IPS-15b (cell line): ENCODE measurements around the gene USP7.
A peak's percentile ranks its signal among the peaks of the same experiment; 100 is the strongest.
"Not testable (repeated sequence)": the region's sequence is repeated elsewhere in the genome, so short reads cannot be mapped to it uniquely, and the experiment has no call there.

ENCODE experiments used
- H3K27me3 ChIP-seq: one replicate; pipeline ENCODE4 v1.6.1; 2013; ENCODE audit warnings: low read length; ENCODE audit not compliant: control insufficient read depth, insufficient read depth
- H3K36me3 ChIP-seq: one replicate; pipeline ENCODE4 v1.6.1; 2013; ENCODE audit warnings: low read length; ENCODE audit not compliant: control insufficient read depth, insufficient read depth
- H3K4me1 ChIP-seq: one replicate; pipeline ENCODE4 v1.6.1; 2013; ENCODE audit warnings: mild to moderate bottlenecking, low read length; ENCODE audit not compliant: control insufficient read depth, insufficient read depth
- H3K4me3 ChIP-seq: one replicate; pipeline ENCODE4 v1.5.1; 2013; ENCODE audit warnings: low read depth, low read length
- H3K9ac ChIP-seq: one replicate; pipeline ENCODE4 v1.6.1; 2013; ENCODE audit warnings: low read depth, mild to moderate bottlenecking, low read length
- H3K9me3 ChIP-seq: one replicate; pipeline ENCODE4 v1.6.1; 2013; ENCODE audit warnings: mild to moderate bottlenecking, low read length; ENCODE audit not compliant: control insufficient read depth, insufficient read depth

The USP7 gene

DNA sequence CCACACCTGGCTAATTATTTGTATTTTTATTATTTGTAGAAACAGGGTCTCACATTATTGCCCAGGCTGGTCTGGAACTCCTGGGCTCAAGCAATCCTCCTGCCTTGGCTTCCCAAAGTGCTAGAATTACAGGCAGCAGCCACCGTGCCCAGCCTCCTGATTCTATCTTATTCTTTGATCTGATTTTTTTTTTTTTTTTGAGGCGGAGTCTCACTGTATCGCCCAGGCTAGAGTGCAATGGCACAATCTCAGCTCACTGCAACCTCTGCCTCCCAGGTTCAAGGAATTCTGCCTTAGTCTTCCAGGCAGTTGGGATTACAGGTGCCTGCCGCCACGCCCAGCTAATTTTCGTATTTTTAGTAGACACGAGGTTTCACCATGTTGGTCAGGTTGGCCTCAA, 88.4 kb downstream of the USP7 start:
- H3K9ac ChIP-seq, H3K9me3 ChIP-seq, H3K4me3 ChIP-seq, H3K4me1 ChIP-seq, H3K27me3 ChIP-seq, H3K36me3 ChIP-seq: not testable (repeated sequence)

DNA sequence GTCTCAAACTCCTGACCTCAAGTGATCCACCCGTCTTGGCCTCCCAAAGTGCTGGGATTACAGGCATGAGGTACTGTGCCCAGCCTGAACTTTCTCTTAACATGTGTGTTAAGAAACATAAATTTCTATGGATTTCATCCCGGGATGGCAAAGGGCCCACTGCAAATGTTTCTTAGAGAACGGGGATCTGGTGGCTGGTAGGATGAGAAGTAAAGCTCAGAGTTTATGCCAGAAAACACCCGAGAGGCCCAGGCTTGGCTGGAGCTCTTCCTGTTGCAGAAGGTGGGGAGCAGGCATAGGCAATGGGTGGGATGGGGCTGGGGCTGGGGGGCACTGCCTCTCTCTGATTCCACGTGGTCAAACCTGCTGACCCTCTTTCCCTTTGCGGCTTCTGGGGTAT, 89.3 kb downstream of the USP7 start:
- Histone ChIP-seq H3K9me3 (no peaks in the 10 kb centered on the region), H3K4me3 (no peak overlapping the region), H3K9ac (no peak overlapping the region), H3K27me3 (no peaks in the 10 kb centered on the region), H3K36me3 (no peaks in the 10 kb centered on the region), H3K4me1 (peaks cover 10% of the 10 kb centered on the region)

GRCh38 chr16:8873866-8874195, 89.9 kb downstream of the USP7 start:
- H3K36me3 ChIP-seq, H3K9ac ChIP-seq, H3K4me3 ChIP-seq, H3K9me3 ChIP-seq, H3K27me3 ChIP-seq, H3K4me1 ChIP-seq: not testable (repeated sequence)

DNA sequence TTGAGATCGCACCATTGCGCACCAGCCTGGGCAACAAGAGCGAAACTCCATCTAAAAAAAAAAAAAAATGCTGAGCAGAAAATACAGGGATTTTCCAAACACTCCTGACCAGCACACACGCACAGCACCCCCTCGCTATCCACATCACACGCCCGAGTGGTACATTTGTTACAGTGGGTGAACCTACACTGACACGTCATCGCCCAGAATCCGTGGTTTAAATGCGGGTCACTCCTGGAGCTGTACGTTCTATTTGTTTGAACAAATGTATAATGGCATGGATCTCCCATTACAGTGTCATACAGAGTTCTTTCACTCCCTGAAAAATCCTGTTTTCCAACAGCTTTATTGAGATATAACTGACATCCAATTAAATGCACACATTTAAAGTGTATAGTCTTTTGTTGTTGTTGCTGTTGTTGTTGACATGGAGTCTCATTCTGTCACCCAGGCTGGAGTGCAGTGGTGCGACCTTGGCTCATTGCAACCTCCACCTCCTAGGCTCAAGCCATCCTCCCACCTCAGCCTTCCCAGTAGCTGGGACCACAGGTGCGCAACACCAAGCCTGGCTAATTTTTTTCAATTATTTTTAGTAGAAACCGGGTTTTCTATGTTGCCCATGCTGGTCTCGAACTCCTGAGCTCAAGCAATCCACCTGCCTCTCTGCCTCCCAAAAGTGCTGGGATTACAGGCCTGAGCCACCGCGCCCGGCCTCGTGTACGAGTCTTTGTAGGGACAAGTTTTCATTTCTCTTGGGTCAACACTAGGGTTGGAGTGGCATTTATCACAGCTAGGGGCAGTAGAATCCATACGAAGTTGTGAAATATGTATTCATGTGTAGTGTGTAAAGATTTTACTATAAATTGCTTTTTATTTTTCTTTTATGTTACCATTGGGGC, 90.5 kb downstream of the USP7 start:
- no peaks in the 10 kb centered on the region for H3K27me3 ChIP-seq
- no peak overlapping the region for H3K9ac ChIP-seq
- peaks cover 7% of the 10 kb centered on the region for H3K4me1 ChIP-seq
- no peaks in the 10 kb centered on the region for H3K36me3 ChIP-seq
- H3K4me3 ChIP-seq, result no peak overlapping the region
- H3K9me3 ChIP-seq, result no peaks in the 10 kb centered on the region

DNA sequence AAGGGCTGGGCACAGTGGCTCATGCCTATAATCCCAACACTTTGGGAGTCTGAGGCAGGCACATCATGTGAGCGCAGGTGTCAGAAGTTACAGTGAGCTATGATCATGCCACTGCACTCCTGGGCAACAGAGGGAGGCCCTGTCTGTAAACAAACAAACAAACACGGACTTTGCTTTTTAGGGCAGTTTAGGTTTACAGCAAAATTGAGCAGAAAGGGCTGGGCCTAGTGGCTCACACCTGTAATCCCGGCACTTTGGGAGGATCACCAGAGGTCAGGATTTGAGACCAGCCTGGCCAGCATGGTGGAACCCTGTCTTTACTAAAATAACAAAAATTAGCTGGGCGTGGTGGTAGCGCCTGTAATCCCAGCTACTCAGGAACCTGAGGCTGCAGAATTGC, 91.6 kb downstream of the USP7 start:
- H3K9ac ChIP-seq, result no peak overlapping the region
- H3K4me3 ChIP-seq, result no peak overlapping the region
- peaks cover 3% of the 10 kb centered on the region for H3K4me1 ChIP-seq
- H3K36me3 ChIP-seq, result no peaks in the 10 kb centered on the region
- H3K27me3 ChIP-seq, result no peaks in the 10 kb centered on the region
- H3K9me3 ChIP-seq, result no peaks in the 10 kb centered on the region

DNA sequence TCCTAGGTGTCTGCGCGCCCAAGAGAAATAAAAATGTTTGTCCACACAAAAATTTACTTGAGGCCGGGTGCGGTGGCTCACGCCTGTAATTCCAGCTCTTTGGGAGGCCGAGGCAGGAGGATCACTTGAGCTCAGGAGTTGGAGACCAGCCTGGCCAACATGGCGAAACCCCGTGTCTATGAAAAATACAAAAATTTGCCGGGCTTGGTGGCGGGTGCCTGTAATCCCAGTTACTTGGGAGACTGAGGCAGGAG, 93.8 kb downstream of the USP7 start:
- H3K4me1 ChIP-seq, result peaks cover 12% of the 10 kb centered on the region
- not testable (repeated sequence) for H3K9ac ChIP-seq, H3K4me3 ChIP-seq, H3K27me3 ChIP-seq, H3K36me3 ChIP-seq, H3K9me3 ChIP-seq

- H3K36me3 ChIP-seq, result no peaks in the 10 kb centered on the region
- no peaks in the 10 kb centered on the region for H3K9me3 ChIP-seq
- peak overlapping the region; percentile 9 for H3K9ac ChIP-seq
- H3K4me1 ChIP-seq, result peaks cover 14% of the 10 kb centered on the region
- peak overlapping the region; percentile 45 for H3K4me3 ChIP-seq
- no peaks in the 10 kb centered on the region for H3K27me3 ChIP-seq
These were observed 94.3 kb downstream of the USP7 start for GRCh38 chr16:8869212-8869987.

GRCh38 chr16:8868416-8869211, 95.1 kb downstream of the USP7 start, which contains the start of gene CARHSP1:
TSS of gene CARHSP1 (minus strand) at chr16:8869006. CDS start at chr16:8859328, 9,678 bp downstream.
- Histone ChIP-seq H3K4me3 (peak within 1 kb of the TSS; percentile 88), H3K4me1 (peaks cover 20% of the 10 kb centered on the region), H3K9ac (peak within 1 kb of the TSS; percentile 92), H3K27me3 (no peaks in the 10 kb centered on the region), H3K9me3 (no peaks in the 10 kb centered on the region), H3K36me3 (peaks cover 4% of the 10 kb centered on the region)

DNA sequence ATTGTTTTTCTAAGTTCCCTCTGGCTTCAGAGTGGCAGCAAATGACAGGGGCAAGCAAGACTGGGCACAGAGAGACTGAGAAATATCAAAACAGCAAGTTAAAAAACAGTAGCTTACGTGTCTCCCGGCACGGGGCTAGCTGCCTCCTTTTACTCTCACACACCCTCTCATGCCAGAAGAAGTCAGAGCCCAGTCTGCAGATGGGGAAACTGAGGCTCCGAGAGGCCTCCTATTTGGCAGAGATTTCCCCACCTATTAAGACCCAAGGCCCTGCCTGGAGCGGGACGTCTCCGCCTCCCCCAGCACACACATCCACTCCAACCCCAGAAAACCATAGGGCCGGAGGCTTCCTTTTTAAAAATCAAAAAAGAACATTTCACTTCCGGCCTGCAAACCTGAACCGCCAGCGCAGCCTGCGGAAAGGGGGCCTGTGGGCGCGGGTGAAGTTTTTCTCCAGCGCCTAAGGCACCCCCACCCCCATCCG, 95.7 kb downstream of the USP7 start:
- Histone ChIP-seq H3K4me3 (peak overlapping the region; percentile 88), H3K36me3 (peaks cover 4% of the 10 kb centered on the region), H3K4me1 (peaks cover 22% of the 10 kb centered on the region), H3K9me3 (no peaks in the 10 kb centered on the region), H3K9ac (peak overlapping the region; percentile 92), H3K27me3 (no peaks in the 10 kb centered on the region)

DNA sequence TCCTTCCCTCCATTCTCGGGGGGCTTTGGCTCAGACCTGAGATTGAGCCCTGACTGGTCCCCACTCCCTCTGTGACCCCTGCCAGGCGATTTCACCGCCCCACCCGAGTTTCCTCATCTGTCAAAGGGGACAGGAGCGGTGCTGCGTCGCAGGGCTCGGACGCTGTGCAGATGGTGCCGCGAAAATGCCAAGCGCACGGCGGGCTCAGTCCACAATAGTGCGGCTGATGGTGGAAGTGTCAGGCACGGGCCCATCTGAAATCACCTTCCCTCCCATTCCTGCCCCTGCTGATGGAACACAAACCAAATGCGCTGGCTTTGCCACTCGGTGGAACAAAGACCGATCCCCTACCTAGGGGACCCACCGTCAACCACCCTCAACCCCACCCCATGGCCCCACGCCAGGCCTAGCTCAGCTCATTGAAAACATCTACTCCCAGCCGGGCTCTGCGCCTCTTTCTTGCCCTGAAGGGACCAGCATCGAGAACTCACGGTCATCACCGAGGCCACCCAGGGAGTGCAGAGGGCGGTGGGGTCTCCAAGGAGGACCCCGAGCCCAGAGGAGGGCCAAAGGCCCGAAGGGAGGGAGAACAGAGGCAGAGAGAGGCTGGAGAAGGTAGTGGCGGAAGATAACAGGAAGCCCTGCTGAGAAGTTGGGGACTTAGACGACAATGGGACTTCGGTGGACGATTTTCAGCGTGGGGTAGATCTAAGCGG, 96.3 kb downstream of the USP7 start:
- Histone ChIP-seq H3K4me3 (peak overlapping the region; percentile 88), H3K36me3 (peaks cover 4% of the 10 kb centered on the region), H3K27me3 (no peaks in the 10 kb centered on the region), H3K9ac (peak overlapping the region; percentile 92), H3K9me3 (no peaks in the 10 kb centered on the region), H3K4me1 (peaks cover 22% of the 10 kb centered on the region)

- Histone ChIP-seq H3K9ac (peak overlapping the region; percentile 92), H3K9me3 (no peaks in the 10 kb centered on the region), H3K4me3 (peak overlapping the region; percentile 88), H3K27me3 (no peaks in the 10 kb centered on the region), H3K4me1 (peaks cover 22% of the 10 kb centered on the region), H3K36me3 (peaks cover 4% of the 10 kb centered on the region)
These were observed 96.9 kb downstream of the USP7 start for GRCh38 chr16:8866884-8867215.
